Urinary bladder (tissue), 4 donors: ENCODE measurements around the gene ADAMTS18. TPM values are rescaled to one million over a fixed set of nuclear protein-coding genes. Genes with fewer than 3 reads are reported as not detected.

Source experiments
- DNase-seq: peaks from one replicate; pipeline ENCODE4 v3.0.0-alpha.2; 2015; ENCODE audit errors: extremely low spot score
- H3K27ac ChIP-seq: one replicate; pipeline ENCODE4 v1.5.1; 2013; ENCODE audit warnings: low read depth, mild to moderate bottlenecking, moderate library complexity
- H3K36me3 ChIP-seq: one replicate; pipeline ENCODE4 v1.6.1; 2013; ENCODE audit warnings: mild to moderate bottlenecking, moderate library complexity; ENCODE audit not compliant: insufficient read depth
- H3K4me1 ChIP-seq: one replicate; pipeline ENCODE4 v1.6.1; 2013; ENCODE audit warnings: mild to moderate bottlenecking, moderate library complexity; ENCODE audit not compliant: insufficient read depth
- H3K4me3 ChIP-seq: one replicate; pipeline ENCODE4 v1.5.1; 2013; ENCODE audit warnings: low read depth, low read length
- WGBS: extraction: QIAGEN DNeasy Blood & Tissue Kit; methylation state at CpG from one replicate; pipeline ENCODE4 v1.1.7; 2013; 5-methylcytosine and 5-hydroxymethylcytosine counted together
- polyA plus RNA-seq: library from polyadenylated mRNA; stranded (reverse); fragments of 200-250 nt; gene quantifications from one replicate; pipeline ENCODE4 v1.2.3, GENCODE V29; 2013
- total RNA-seq: library from RNA; depleted of rRNA; stranded (reverse); fragments of >200 nt; gene quantifications from one replicate; pipeline ENCODE4 v1.2.3, GENCODE V29; 2014
- donor health status: healthy with polysubstance abuse.
- donor health status: healthy.

Gene ADAMTS18
- total and polyA plus RNA-seq, 2 donors, result 0.06 to 6.7 TPM

- H3K36me3 ChIP-seq, result no peaks in the 10 kb centered on the region
- DNase-seq, result no peak
- WGBS, result 89% methylated on average over 4 of the region's 4 CpGs
- no peaks in the 10 kb centered on the region for H3K4me1 ChIP-seq
- H3K27ac ChIP-seq, result no peak overlapping the region
- no peak overlapping the region for H3K4me3 ChIP-seq
These were observed 4.5 kb downstream of the ADAMTS18 start for GRCh38 chr16:77430360-77430759.

DNA sequence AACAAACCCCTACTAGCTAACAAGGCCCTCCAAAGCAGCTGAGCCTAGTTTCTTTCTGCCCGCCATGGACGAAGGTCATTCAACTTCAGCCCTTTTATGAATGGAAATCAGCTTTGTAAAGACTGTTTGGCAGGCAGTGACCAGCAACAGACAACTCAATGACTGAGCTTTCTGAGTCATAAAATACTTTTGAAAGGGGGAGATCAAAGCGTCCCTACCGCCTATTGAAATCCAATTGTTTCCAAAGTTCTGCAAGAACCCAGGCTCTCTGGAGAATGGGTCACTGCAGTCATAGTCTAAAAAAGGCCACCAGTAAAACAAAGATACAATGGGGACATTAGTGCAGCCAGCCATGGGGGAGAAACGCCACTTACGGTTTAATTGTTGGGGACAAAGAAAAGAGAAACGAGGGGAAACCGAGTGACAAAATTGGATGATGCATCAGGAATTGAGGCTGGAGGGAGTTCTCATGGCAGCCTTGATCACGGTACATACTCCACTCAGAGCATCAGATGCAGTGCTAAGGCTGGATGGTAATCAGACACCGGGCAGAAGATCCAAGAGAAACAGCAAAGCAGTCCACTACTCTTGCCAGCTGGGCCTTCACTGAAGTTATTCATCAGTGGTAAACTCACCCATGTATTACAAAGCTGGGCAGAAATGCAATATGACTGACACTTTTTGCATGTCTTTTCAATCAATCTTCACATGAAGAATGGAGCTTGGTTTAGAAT is 9.8 kb downstream of the ADAMTS18 start:
- no peaks in the 10 kb centered on the region for H3K36me3 ChIP-seq
- no peak overlapping the region for H3K4me3 ChIP-seq
- no peak overlapping the region for H3K27ac ChIP-seq
- no peak for DNase-seq
- 79% methylated on average over 10 of the region's 10 CpGs for WGBS
- H3K4me1 ChIP-seq, result no peaks in the 10 kb centered on the region

DNA sequence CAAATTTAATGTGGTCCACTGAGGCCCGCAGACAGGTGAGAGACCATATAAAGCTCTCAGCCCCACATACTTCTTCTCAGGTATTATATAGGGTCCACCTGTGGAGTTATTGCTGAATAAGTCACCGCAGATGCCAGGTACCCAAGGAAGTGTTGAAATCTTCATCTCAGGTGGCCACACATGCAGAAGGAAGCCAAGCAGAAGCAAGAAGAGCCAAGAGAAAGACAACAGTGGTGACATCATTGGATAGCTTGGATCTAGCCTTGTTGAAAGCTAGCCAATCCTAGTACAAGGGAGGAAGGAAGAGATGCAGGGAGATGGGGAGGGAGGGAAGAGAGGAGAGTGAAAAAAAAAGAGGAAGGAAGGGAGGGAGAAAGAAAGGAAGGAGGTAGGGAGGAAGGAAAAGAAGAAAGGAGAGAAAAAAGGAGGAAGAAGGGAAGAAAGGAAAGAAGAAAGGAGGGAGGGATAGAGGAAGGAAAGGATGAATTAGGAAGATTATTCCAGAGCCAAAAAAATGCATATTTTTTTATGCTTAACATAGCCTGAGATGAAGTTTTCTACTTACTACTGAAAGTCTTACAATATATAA is 12.5 kb downstream of the ADAMTS18 start:
- no peak for DNase-seq
- Histone ChIP-seq H3K36me3 (no peaks in the 10 kb centered on the region), H3K4me3 (no peak overlapping the region), H3K27ac (no peak overlapping the region), H3K4me1 (no peaks in the 10 kb centered on the region)
- 97% methylated on average over 2 of the region's 2 CpGs for WGBS

- Histone ChIP-seq H3K27ac (no peak overlapping the region), H3K4me1 (no peaks in the 10 kb centered on the region), H3K4me3 (no peak overlapping the region), H3K36me3 (no peaks in the 10 kb centered on the region)
- no peak for DNase-seq
- 77% methylated on average over 1 of the region's 1 CpG for WGBS
These were observed 17.8 kb downstream of the ADAMTS18 start for GRCh38 chr16:77416939-77417480.

GRCh38 chr16:77414752-77415231 is 20.0 kb downstream of the ADAMTS18 start:
- 80% methylated on average over 2 of the region's 2 CpGs for WGBS
- Histone ChIP-seq H3K4me1 (no peaks in the 10 kb centered on the region), H3K36me3 (no peaks in the 10 kb centered on the region), H3K4me3 (no peak overlapping the region), H3K27ac (no peak overlapping the region)
- DNase-seq, result no peak

- Histone ChIP-seq H3K27ac (no peak overlapping the region), H3K4me1 (no peaks in the 10 kb centered on the region), H3K4me3 (no peak overlapping the region), H3K36me3 (no peaks in the 10 kb centered on the region)
- DNase-seq, result no peak
- WGBS, result 55% methylated on average over 4 of the region's 4 CpGs
These were observed 24.4 kb downstream of the ADAMTS18 start for GRCh38 chr16:77410449-77410848.

GRCh38 chr16:77409311-77409710 is 25.5 kb downstream of the ADAMTS18 start:
- no peak overlapping the region for H3K4me3 ChIP-seq
- DNase-seq, result peak; percentile 70
- no peaks in the 10 kb centered on the region for H3K4me1 ChIP-seq
- no peaks in the 10 kb centered on the region for H3K36me3 ChIP-seq
- 20% methylated on average over 5 of the region's 5 CpGs for WGBS
- H3K27ac ChIP-seq, result no peak overlapping the region

DNA sequence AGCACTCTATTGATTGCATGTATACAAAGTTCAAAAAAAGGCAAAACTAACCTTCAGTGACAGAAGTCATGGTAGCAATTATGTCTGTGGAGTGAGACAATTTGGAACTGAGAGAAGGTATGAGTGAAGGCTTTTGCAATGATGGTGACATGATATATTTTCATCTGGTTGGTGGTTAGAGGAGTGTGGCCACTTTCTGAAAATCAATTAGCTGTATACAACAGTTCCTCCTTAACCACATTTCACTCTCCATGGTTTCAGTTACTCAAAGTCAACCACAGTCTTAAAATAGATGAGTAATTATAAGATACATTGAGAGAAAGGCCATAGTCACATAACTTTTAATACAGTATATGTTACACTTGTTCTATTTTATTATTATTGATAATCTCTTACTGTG is 26.2 kb downstream of the ADAMTS18 start:
- Histone ChIP-seq H3K4me1 (no peaks in the 10 kb centered on the region), H3K27ac (no peak overlapping the region), H3K36me3 (no peaks in the 10 kb centered on the region)

DNA sequence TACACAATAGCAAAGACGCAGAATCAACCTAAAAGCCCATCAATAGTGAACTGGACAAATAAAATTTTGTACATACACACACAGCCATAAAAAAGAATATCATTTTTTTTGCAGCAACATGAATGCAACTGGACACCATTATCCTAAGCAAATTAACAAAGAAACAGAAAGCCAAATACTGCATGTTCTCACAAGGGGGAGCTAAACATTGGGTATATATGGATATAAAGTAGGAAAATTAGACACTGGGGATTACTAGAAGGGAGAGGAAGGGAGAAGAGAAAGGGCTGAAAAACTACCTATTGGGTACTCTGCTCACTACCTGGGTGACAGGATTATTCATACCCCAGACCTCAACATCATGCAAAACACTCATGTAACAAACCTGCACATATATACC is 28.2 kb downstream of the ADAMTS18 start:
- Histone ChIP-seq H3K36me3 (no peaks in the 10 kb centered on the region), H3K27ac (no peak overlapping the region), H3K4me3 (no peak overlapping the region), H3K4me1 (no peaks in the 10 kb centered on the region)
- no peak for DNase-seq
- 96% methylated on average over 1 of the region's 1 CpG for WGBS

More for the DNA sequence above, 26.2 kb downstream of the ADAMTS18 start:
- H3K4me3 ChIP-seq, result no peak overlapping the region
- no peak for DNase-seq

- Histone ChIP-seq H3K4me3 (no peak overlapping the region), H3K4me1 (no peaks in the 10 kb centered on the region), H3K36me3 (no peaks in the 10 kb centered on the region), H3K27ac (no peak overlapping the region)
- 27% methylated on average over 1 of the region's 1 CpG for WGBS
- DNase-seq, result no peak
These were observed 30.1 kb downstream of the ADAMTS18 start for GRCh38 chr16:77404775-77405174.

- no peak overlapping the region for H3K27ac ChIP-seq
- no peak for DNase-seq
- no peaks in the 10 kb centered on the region for H3K4me1 ChIP-seq
- H3K4me3 ChIP-seq, result no peak overlapping the region
- H3K36me3 ChIP-seq, result no peaks in the 10 kb centered on the region
- 49% methylated on average over 2 of the region's 2 CpGs for WGBS
These were observed 31.1 kb downstream of the ADAMTS18 start for GRCh38 chr16:77403732-77404131.

GRCh38 chr16:77402672-77403071 is 32.2 kb downstream of the ADAMTS18 start:
- Histone ChIP-seq H3K27ac (no peak overlapping the region), H3K4me3 (no peak overlapping the region), H3K4me1 (no peaks in the 10 kb centered on the region), H3K36me3 (no peaks in the 10 kb centered on the region)
- DNase-seq, result no peak
- WGBS, result 76% methylated on average over 2 of the region's 2 CpGs

DNA sequence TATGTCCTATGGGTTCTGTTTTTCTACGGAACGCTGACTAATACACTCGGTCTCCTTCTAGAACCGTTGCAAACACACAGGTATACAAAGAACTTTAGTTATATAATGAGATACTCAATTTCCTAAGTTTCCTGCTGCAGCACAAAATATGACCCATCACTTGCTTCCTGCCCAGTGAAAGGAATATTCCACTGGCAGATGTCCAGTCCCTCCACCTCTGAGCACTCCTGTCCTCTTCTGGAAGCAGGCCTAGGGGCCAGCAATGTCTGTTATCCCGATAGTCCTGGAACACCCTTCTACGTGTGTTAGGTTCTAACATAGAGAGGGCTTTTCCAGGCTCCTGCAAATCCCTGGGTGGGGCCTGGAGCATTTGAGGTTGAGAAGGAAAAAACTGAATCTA is 32.7 kb downstream of the ADAMTS18 start:
- Histone ChIP-seq H3K4me1 (no peaks in the 10 kb centered on the region), H3K4me3 (no peak overlapping the region), H3K27ac (no peak overlapping the region), H3K36me3 (no peaks in the 10 kb centered on the region)
- WGBS, result 71% methylated on average over 6 of the region's 6 CpGs
- DNase-seq, result no peak

- Histone ChIP-seq H3K4me1 (no peaks in the 10 kb centered on the region), H3K36me3 (no peaks in the 10 kb centered on the region), H3K4me3 (no peak overlapping the region), H3K27ac (no peak overlapping the region)
- WGBS, result 71% methylated on average over 2 of the region's 2 CpGs
- DNase-seq, result no peak
These were observed 35.3 kb downstream of the ADAMTS18 start for GRCh38 chr16:77399546-77399945.
